EL (cell line): ENCODE results near the gene CPA3.

Experiments
- DNase-seq: peaks from one replicate; pipeline ENCODE4 v3.0.0-alpha.2; 2016

The CPA3 gene

GRCh38 chr3:148924562-148924961 lies 59.5 kb downstream of the CPA3 start:
- peak; percentile 80 for DNase-seq

GRCh38 chr3:148925845-148926244 lies 60.7 kb downstream of the CPA3 start:
- no peak for DNase-seq

- DNase-seq: peak; percentile 94
Measured at GRCh38 chr3:148930752-148931151, 65.7 kb downstream of the CPA3 start.

GRCh38 chr3:148931574-148931973 lies 66.5 kb downstream of the CPA3 start:
- DNase-seq: no peak

GRCh38 chr3:148932972-148933371 lies 67.9 kb downstream of the CPA3 start:
- no peak for DNase-seq

- DNase-seq: peak; percentile 97
Measured at GRCh38 chr3:148937467-148938255, 72.6 kb downstream of the CPA3 start.

GRCh38 chr3:148938306-148938705 lies 73.2 kb downstream of the CPA3 start:
- DNase-seq: peak; percentile 58

- DNase-seq: no peak
Measured at GRCh38 chr3:148938936-148939335, 73.8 kb downstream of the CPA3 start.

GRCh38 chr3:148940983-148941382 lies 75.9 kb downstream of the CPA3 start:
- DNase-seq: no peak

GRCh38 chr3:148943506-148944205 lies 78.6 kb downstream of the CPA3 start:
- DNase-seq: peak; percentile 95

GRCh38 chr3:148945116-148945515 lies 80.0 kb downstream of the CPA3 start:
- no peak for DNase-seq
